CD4-positive, alpha-beta memory T cell (primary cell): ENCODE measurements around the gene ARFRP1. TPM values are rescaled to one million over a fixed set of nuclear protein-coding genes. Genes with fewer than 3 reads are reported as not detected.
"Not testable (repeated sequence)": the region's sequence is repeated elsewhere in the genome, so short reads cannot be mapped to it uniquely, and the experiment has no call there.

Experiments used
- CTCF ChIA-PET: fragments of 350-600 bp; sonication (Branson Sonifier 250); formaldehyde crosslinking; loops from one replicate; lab custom pipeline; 2021; ENCODE audit warnings: inconsistent platforms; ENCODE audit not compliant: partially characterized antibody; lab: Charles Lee
- POLR2A ChIA-PET: fragments of 350-600 bp; sonication (Branson Sonifier 250); formaldehyde crosslinking; loops from one replicate; lab custom pipeline; 2021; ENCODE audit not compliant: partially characterized antibody; lab: Charles Lee
- DNase-seq, 5 donors: peaks; one replicate each; pipeline versions ENCODE4 v3.0.0 to v3.0.0-alpha.2; 2020 to 2022; ENCODE audit warnings: mixed read lengths in 1 of 5
- H3K27ac ChIP-seq: one replicate; pipeline ENCODE4 v1.7.0; 2013; ENCODE audit warnings: low read depth, low read length
- H3K27me3 ChIP-seq: 2 replicates; pipeline ENCODE4 v1.7.0; 2013; ENCODE audit warnings: mild to moderate bottlenecking, low read length, moderate library complexity; ENCODE audit not compliant: insufficient read depth
- H3K36me3 ChIP-seq: 2 replicates; pipeline ENCODE4 v1.7.0; 2013; ENCODE audit warnings: mild to moderate bottlenecking, low read length, moderate library complexity; ENCODE audit not compliant: insufficient read depth
- H3K4me1 ChIP-seq: 2 replicates; pipeline ENCODE4 v1.7.0; 2013; ENCODE audit warnings: mild to moderate bottlenecking, low read length, moderate library complexity; ENCODE audit not compliant: insufficient read depth
- H3K4me3 ChIP-seq, 2 donors: one replicate each; pipeline ENCODE4 v1.7.0; 2013; ENCODE audit warnings: low read length in 2 of 2, mild to moderate bottlenecking in 1 of 2
- H3K9me3 ChIP-seq, 2 donors: one replicate each; pipeline ENCODE4 v1.7.0; 2013; ENCODE audit warnings: low read length in 2 of 2, control low read depth in 1 of 2; ENCODE audit not compliant: control insufficient read depth in 1 of 2
- H3K27ac Mint-ChIP-seq, 7 donors: one replicate each; pipeline ENCODE4 v1.8.0; 2020 to 2021; ENCODE audit warnings: mixed read lengths in 7 of 7, mild to moderate bottlenecking in 6 of 7, inconsistent platforms in 3 of 7, moderate library complexity in 3 of 7
- H3K27me3 Mint-ChIP-seq, 2 donors: one replicate each; pipeline ENCODE4 v1.8.0; 2020 to 2021; ENCODE audit warnings: mixed read lengths in 2 of 2
- H3K36me3 Mint-ChIP-seq, 2 donors: one replicate each; pipeline ENCODE4 v1.8.0; 2020 to 2021; ENCODE audit warnings: mixed read lengths in 2 of 2, inconsistent platforms in 1 of 2, mild to moderate bottlenecking in 1 of 2
- H3K4me1 Mint-ChIP-seq, 4 donors: one replicate each; pipeline ENCODE4 v1.8.0; 2020 to 2021; ENCODE audit warnings: mixed read lengths in 4 of 4, mild to moderate bottlenecking in 1 of 4
- H3K4me3 Mint-ChIP-seq, 8 donors: one replicate each; pipeline ENCODE4 v1.8.0; 2020 to 2021; ENCODE audit warnings: mixed read lengths in 8 of 8, mild to moderate bottlenecking in 7 of 8, moderate library complexity in 6 of 8, inconsistent platforms in 3 of 8
- H3K9me3 Mint-ChIP-seq, 8 donors: one replicate each; pipeline ENCODE4 v1.8.0; 2020 to 2021; ENCODE audit warnings: mixed read lengths in 8 of 8, mild to moderate bottlenecking in 5 of 8, inconsistent platforms in 3 of 8, moderate library complexity in 1 of 8
- intact Hi-C: fragments of 100-400 bp; cut with micrococcal nuclease; formaldehyde crosslinking; loops from one replicate; pipeline ENCODE4 v1.15.1; 2023
- polyA plus RNA-seq, 2 donors: library from polyadenylated mRNA; unstranded; fragments of 300-500 nt; fragmentation: Illumina TruSeq; gene quantifications; one replicate each; pipeline ENCODE4 v1.2.3, GENCODE V29; 2021
- total RNA-seq, 2 experiments: library from RNA; stranded (reverse); gene quantifications; one replicate each; pipeline ENCODE4 v1.2.3, GENCODE V29; 2021

Gene ARFRP1
- total and polyA plus RNA-seq, 4 experiments from 2014 or later, result 65.5 to 92.0 (median 76.0) TPM

DNA sequence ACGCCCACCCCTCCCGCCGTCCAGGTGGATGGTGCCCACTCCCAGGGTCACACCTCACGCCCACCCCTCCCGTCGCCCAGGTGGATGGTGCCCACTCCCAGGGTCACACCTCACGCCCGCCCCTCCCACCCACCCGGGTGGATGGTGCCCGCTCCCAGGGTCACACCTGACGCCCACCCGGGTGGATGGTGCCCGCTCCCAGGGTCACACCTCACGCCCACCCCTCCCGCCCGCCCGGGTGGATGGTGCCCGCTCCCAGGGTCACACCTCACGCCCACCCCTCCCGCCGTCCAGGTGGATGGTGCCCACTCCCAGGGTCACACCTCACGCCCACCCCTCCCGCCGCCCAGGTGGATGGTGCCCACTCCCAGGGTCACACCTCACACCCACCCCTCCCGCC is 57.3 kb downstream of the ARFRP1 start:
- H3K27me3 Mint-ChIP-seq, DNase-seq, H3K4me3 Mint-ChIP-seq, H3K27ac ChIP-seq, intact Hi-C loops, H3K4me3 ChIP-seq, H3K9me3 ChIP-seq, H3K36me3 ChIP-seq, H3K9me3 Mint-ChIP-seq, H3K36me3 Mint-ChIP-seq, H3K27me3 ChIP-seq, H3K27ac Mint-ChIP-seq, CTCF ChIA-PET: not testable (repeated sequence)
- H3K4me1 ChIP-seq, result peaks cover 33% of the 10 kb centered on the region
- POLR2A ChIA-PET, result interaction anchor here (1.2 to 6.7 kb wide), 3 partner anchors 8 to 24 kb away, joined by 3 to 60 read pairs (median 27); partner anchors contain the start of gene GMEB2
- H3K4me1 Mint-ChIP-seq, result peaks cover 17 to 32% (median 24%) of the 10 kb centered on the region in 4 donors

DNA sequence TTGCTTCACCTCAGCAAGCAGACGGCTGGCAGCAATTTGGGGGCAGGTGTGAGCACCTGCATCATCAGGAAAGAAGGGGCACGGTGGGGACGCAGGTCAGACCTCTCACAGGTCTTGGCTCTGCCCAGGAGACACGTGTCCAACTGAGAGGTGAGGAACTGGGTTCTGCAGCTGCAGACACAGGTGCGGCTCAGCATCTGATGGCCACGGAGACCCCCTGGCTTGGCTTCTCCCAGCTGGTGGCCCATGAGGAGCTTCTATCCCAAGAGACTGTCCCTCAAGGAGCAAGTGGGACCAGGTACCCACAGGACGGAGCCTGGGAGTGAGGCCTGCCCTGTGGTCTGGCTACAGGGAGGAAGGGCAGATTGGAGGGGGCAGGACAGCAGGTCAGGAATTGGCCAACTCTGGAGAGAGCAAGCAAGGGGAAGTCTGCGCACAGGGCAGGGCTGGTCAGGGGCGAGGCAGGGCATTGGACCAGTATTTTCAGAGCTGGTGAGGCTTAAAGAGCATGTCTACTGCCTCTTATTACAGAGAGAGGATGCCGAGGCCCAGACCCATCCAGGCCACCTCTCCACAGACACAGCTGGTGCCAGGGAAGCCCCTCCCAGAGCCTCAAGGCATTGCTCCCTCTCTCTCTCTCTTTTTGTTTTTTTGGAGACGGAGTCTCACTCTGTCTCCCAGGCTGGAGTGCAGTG is 58.7 kb downstream of the ARFRP1 start:
- Histone ChIP-seq H3K4me1 (peaks cover 19% of the 10 kb centered on the region), H3K27ac (no peak overlapping the region), H3K27me3 (no peaks in the 10 kb centered on the region), H3K4me3 (no peak overlapping the region), H3K9me3 (no peaks in the 10 kb centered on the region), H3K36me3 (no peaks in the 10 kb centered on the region)
- Mint-ChIP-seq H3K4me1 (peaks cover 12 to 23% (median 16%) of the 10 kb centered on the region in 4 donors), H3K27ac (peak overlapping the region in 1 of 7 donors; percentile 82), H3K9me3 (peaks cover 0 to 2% (median 0%) of the 10 kb centered on the region in 8 donors), H3K36me3 (peaks cover 4 to 9% of the 10 kb centered on the region in 2 donors), H3K4me3 (peak overlapping the region in 1 of 8 donors; percentile 42), H3K27me3 (no peaks in the 10 kb centered on the region)
- DNase-seq, result peak in 1 of 5 donors; percentile 24
- ChIA-PET CTCF (no interaction called here), POLR2A (interaction anchor here (0.9 to 1.6 kb wide), 4 partner anchors 9 to 88 kb away, joined by 3 to 6 read pairs (median 5); partner anchors contain the start of genes GMEB2, LIME1 and RTEL1)
- intact Hi-C loops, result no loop called here

Other genes with a start within 250 kb of the ARFRP1 start
- gene KCNQ2, start 235.3 kb downstream of the ARFRP1 start, total RNA-seq, result not detected
- gene KCNQ2, start 235.3 kb downstream of the ARFRP1 start, polyA plus RNA-seq, result not detected
- gene EEF1A2, start 208.9 kb downstream of the ARFRP1 start, total RNA-seq, result under 1 TPM; 0.36 to 0.81 TPM
- not detected for gene EEF1A2, start 208.9 kb downstream of the ARFRP1 start, polyA plus RNA-seq
- 100 to 1,000 TPM; 208 to 229 TPM for gene PPDPF, start 187.2 kb downstream of the ARFRP1 start, total RNA-seq
- 100 to 1,000 TPM in 1 of 2 donors, 10 to 100 TPM in 1; 29.4 to 152 TPM for gene PPDPF, start 187.2 kb downstream of the ARFRP1 start, polyA plus RNA-seq
- gene PTK6, start 170.6 kb downstream of the ARFRP1 start, total RNA-seq, result not detected
- gene PTK6, start 170.6 kb downstream of the ARFRP1 start, polyA plus RNA-seq, result under 1 TPM; 0.31 to 0.59 TPM
- not detected for gene SRMS, start 160.2 kb downstream of the ARFRP1 start, total RNA-seq
- not detected for gene SRMS, start 160.2 kb downstream of the ARFRP1 start, polyA plus RNA-seq
- gene FNDC11, start 153.8 kb downstream of the ARFRP1 start, total RNA-seq, result 1 to 10 TPM in 1 of 2 experiments, under 1 TPM in 1; 0.38 to 1.2 TPM
- 1 to 10 TPM in 1 of 2 donors, under 1 TPM in 1; 0.41 to 1.5 TPM for gene FNDC11, start 153.8 kb downstream of the ARFRP1 start, polyA plus RNA-seq
- 10 to 100 TPM; 39.6 to 45.4 TPM for gene HELZ2, start 133.7 kb downstream of the ARFRP1 start, total RNA-seq
- gene HELZ2, start 133.7 kb downstream of the ARFRP1 start, polyA plus RNA-seq, result 1 to 10 TPM; 2.0 to 6.4 TPM
- 10 to 100 TPM; 24.4 to 26.4 TPM for gene GMEB2, start 80.9 kb downstream of the ARFRP1 start, total RNA-seq
- 10 to 100 TPM in 1 of 2 donors, 1 to 10 TPM in 1; 4.5 to 16.6 TPM for gene GMEB2, start 80.9 kb downstream of the ARFRP1 start, polyA plus RNA-seq
- 100 to 1,000 TPM; 110 to 120 TPM for gene STMN3, start 54.6 kb downstream of the ARFRP1 start, total RNA-seq
- gene STMN3, start 54.6 kb downstream of the ARFRP1 start, polyA plus RNA-seq, result 10 to 100 TPM; 18.9 to 30.5 TPM
- gene RTEL1, start 49.7 kb downstream of the ARFRP1 start, total RNA-seq, result 10 to 100 TPM; 30.9 to 36.0 TPM
- 1 to 10 TPM; 1.3 to 5.4 TPM for gene RTEL1, start 49.7 kb downstream of the ARFRP1 start, polyA plus RNA-seq
- not detected for gene TNFRSF6B, start 11.3 kb downstream of the ARFRP1 start, total RNA-seq
- not detected for gene TNFRSF6B, start 11.3 kb downstream of the ARFRP1 start, polyA plus RNA-seq
- gene ZGPAT, start 63 bp upstream of the ARFRP1 start, total RNA-seq, result 10 to 100 TPM; 51.8 to 55.3 TPM
- gene ZGPAT, start 63 bp upstream of the ARFRP1 start, polyA plus RNA-seq, result 10 to 100 TPM; 34.6 to 69.5 TPM
- gene LIME1, start 28.7 kb upstream of the ARFRP1 start, total RNA-seq, result 100 to 1,000 TPM; 162 to 169 TPM
- gene LIME1, start 28.7 kb upstream of the ARFRP1 start, polyA plus RNA-seq, result 100 to 1,000 TPM; 297 to 324 TPM
- gene SLC2A4RG, start 31.8 kb upstream of the ARFRP1 start, total RNA-seq, result 100 to 1,000 TPM; 121 to 124 TPM
- 1 to 10 TPM; 2.2 to 7.6 TPM for gene SLC2A4RG, start 31.8 kb upstream of the ARFRP1 start, polyA plus RNA-seq
- under 1 TPM; 0.28 to 0.87 TPM for gene ZBTB46, start 123.3 kb upstream of the ARFRP1 start, total RNA-seq
- under 1 TPM in 1 of 2 donors, not detected in 1; 0.09 TPM for gene ZBTB46, start 123.3 kb upstream of the ARFRP1 start, polyA plus RNA-seq
- not detected for gene ABHD16B, start 153.5 kb upstream of the ARFRP1 start, total RNA-seq
- gene ABHD16B, start 153.5 kb upstream of the ARFRP1 start, polyA plus RNA-seq, result not detected
- gene TPD52L2, start 157.3 kb upstream of the ARFRP1 start, total RNA-seq, result 10 to 100 TPM; 44.4 to 44.9 TPM
- gene TPD52L2, start 157.3 kb upstream of the ARFRP1 start, polyA plus RNA-seq, result 10 to 100 TPM; 66.4 to 76.1 TPM
- gene DNAJC5, start 187.2 kb upstream of the ARFRP1 start, total RNA-seq, result 10 to 100 TPM; 53.3 to 54.4 TPM
- gene DNAJC5, start 187.2 kb upstream of the ARFRP1 start, polyA plus RNA-seq, result 1 to 10 TPM; 4.9 to 9.2 TPM
- 10 to 100 TPM; 53.7 to 55.1 TPM for gene UCKL1, start 248.4 kb upstream of the ARFRP1 start, total RNA-seq
- 10 to 100 TPM; 26.2 to 31.8 TPM for gene UCKL1, start 248.4 kb upstream of the ARFRP1 start, polyA plus RNA-seq